ENCODE measurements around the gene TIPARP.

The TIPARP gene

DNA sequence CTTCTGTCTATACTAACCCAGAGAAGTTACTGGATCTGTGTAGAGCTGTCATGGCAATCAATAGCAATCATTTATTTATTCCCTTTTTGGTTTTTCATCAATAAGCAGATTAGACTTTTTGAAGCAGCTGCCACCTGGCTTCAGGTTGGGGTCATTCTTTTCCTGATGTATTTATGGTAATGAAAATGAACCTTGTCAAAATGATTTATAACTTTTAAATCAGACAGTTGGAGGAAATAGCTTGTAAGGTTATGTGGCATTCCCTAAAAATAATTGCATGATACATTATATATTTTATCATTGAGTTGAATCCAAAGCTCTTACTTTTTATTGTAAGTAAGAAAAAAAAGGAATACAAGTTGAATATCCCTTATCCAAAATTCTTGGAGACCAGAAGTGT, 8.6 kb downstream of the TIPARP start:
- CTCF ChIA-PET: interaction anchor here (0.6 to 0.7 kb wide), 2 partner anchors 134 to 302 kb away, joined by 3 read pairs; no protein-coding TSS in a partner anchor

GRCh38 chr3:156685198-156685597, 10.8 kb downstream of the TIPARP start:
- Histone ChIP-seq H3K36me3 (ENCODE audit: control insufficient read depth in 2 of 2, insufficient read depth in 1 of 2, low read length in 2 of 2) (peaks cover 0 to 5% of the 10 kb centered on the region in 2 experiments; a peak in 1 of 3 replicates), H3K4me3 (ENCODE audit: low read depth, low read length) (no peak overlapping the region), H3K27ac (ENCODE audit: extremely low read depth, low read depth, low read length) (no peak overlapping the region), H3K9me3 (ENCODE audit: control insufficient read depth, insufficient read depth, low read depth, low read length) (no peaks in the 10 kb centered on the region), H3K4me1 (ENCODE audit: control insufficient read depth, insufficient read depth, low read length) (peaks cover 14% of the 10 kb centered on the region)
- ChIA-PET POLR2A (interaction anchor here (1.4 kb wide), 1 partner anchor 9 kb away, joined by 5 read pairs; no protein-coding TSS in a partner anchor), CTCF (interaction anchor here (0.7 to 1.5 kb wide), 2 partner anchors 397 to 452 kb away, joined by 3 read pairs; no protein-coding TSS in a partner anchor)
- TF ChIP-seq ZFP41 (tag by site-specific recombination; IDR thresholded peaks at IDR 0.05; ENCODE audit: borderline replicate concordance): no peak
- TF ChIP-seq ZBTB8A (tag by site-specific recombination; IDR thresholded peaks at IDR 0.05): no peak
- no peak for TF ChIP-seq ZNF707 (tag by site-specific recombination; IDR thresholded peaks at IDR 0.05)
- no peak for TF ChIP-seq ZNF341 (tag by site-specific recombination; IDR thresholded peaks at IDR 0.05; ENCODE audit: low read depth)
- no peak for TF ChIP-seq ZNF426 (tag by site-specific recombination; IDR thresholded peaks at IDR 0.05)
- peak; percentile 73; the same call in 1 of the 2 replicates for TF ChIP-seq PRDM1 (tag by site-specific recombination; IDR thresholded peaks at IDR 0.05)
- TF ChIP-seq ZNF529 (tag by site-specific recombination; IDR thresholded peaks at IDR 0.05; ENCODE audit: insufficient replicate concordance): no peak

More for the DNA sequence above, 8.6 kb downstream of the TIPARP start:
- no peak overlapping the region for H3K4me3 ChIP-seq (ENCODE audit: low read depth, low read length)
- no peak for TF ChIP-seq SETDB1 (IDR thresholded peaks at IDR 0.05; ENCODE audit: insufficient read length, low read length)
- no peak for TF ChIP-seq ZNF274 (IDR thresholded peaks at IDR 0.05; ENCODE audit: low read length)
- no peak for TF ChIP-seq ZNF274 (tag by site-specific recombination; IDR thresholded peaks at IDR 0.05; ENCODE audit: borderline replicate concordance)
- TF ChIP-seq ZNF600 (tag by site-specific recombination; IDR thresholded peaks at IDR 0.05): no peak
- no peak for TF ChIP-seq ZNF248 (tag by site-specific recombination; IDR thresholded peaks at IDR 0.05)
- no peak for TF ChIP-seq OSR2 (tag by site-specific recombination; IDR thresholded peaks at IDR 0.05)
- no peak for TF ChIP-seq ZNF837 (tag by site-specific recombination; IDR thresholded peaks at IDR 0.05)
- TF ChIP-seq ZNF37A (tag by site-specific recombination; IDR thresholded peaks at IDR 0.05): no peak
- TF ChIP-seq ZNF341 (tag by site-specific recombination; IDR thresholded peaks at IDR 0.05; ENCODE audit: low read depth): no peak
- TF ChIP-seq ZNF404 (tag by site-specific recombination; IDR thresholded peaks at IDR 0.05): no peak
- TF ChIP-seq, protein P1, sequence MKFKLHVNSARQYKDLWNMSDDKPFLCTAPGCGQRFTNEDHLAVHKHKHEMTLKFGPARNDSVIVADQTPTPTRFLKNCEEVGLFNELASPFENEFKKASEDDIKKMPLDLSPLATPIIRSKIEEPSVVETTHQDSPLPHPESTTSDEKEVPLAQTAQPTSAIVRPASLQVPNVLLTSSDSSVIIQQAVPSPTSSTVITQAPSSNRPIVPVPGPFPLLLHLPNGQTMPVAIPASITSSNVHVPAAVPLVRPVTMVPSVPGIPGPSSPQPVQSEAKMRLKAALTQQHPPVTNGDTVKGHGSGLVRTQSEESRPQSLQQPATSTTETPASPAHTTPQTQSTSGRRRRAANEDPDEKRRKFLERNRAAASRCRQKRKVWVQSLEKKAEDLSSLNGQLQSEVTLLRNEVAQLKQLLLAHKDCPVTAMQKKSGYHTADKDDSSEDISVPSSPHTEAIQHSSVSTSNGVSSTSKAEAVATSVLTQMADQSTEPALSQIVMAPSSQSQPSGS (tag by site-specific recombination; IDR thresholded peaks at IDR 0.05; ENCODE audit: low read depth): no peak
- no peak for TF ChIP-seq REPIN1 (tag by site-specific recombination; IDR thresholded peaks at IDR 0.05; ENCODE audit: low read depth)
- TF ChIP-seq, protein P2, sequence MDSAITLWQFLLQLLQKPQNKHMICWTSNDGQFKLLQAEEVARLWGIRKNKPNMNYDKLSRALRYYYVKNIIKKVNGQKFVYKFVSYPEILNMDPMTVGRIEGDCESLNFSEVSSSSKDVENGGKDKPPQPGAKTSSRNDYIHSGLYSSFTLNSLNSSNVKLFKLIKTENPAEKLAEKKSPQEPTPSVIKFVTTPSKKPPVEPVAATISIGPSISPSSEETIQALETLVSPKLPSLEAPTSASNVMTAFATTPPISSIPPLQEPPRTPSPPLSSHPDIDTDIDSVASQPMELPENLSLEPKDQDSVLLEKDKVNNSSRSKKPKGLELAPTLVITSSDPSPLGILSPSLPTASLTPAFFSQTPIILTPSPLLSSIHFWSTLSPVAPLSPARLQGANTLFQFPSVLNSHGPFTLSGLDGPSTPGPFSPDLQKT (IDR thresholded peaks at IDR 0.05; ENCODE audit: borderline replicate concordance, low read depth, low read length): no peak
- TF ChIP-seq ZEB2 (tag by site-specific recombination; IDR thresholded peaks at IDR 0.05): no peak
- no peak for TF ChIP-seq ZNF266 (tag by site-specific recombination; IDR thresholded peaks at IDR 0.05; ENCODE audit: low read depth)
- TF ChIP-seq, protein P3, sequence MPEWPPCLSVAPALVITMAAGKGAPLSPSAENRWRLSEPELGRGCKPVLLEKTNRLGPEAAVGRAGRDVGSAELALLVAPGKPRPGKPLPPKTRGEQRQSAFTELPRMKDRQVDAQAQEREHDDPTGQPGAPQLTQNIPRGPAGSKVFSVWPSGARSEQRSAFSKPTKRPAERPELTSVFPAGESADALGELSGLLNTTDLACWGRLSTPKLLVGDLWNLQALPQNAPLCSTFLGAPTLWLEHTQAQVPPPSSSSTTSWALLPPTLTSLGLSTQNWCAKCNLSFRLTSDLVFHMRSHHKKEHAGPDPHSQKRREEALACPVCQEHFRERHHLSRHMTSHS (tag by site-specific recombination; IDR thresholded peaks at IDR 0.05): no peak
- H3K36me3 ChIP-seq (ENCODE audit: control insufficient read depth in 2 of 2, insufficient read depth in 1 of 2, low read length in 2 of 2): peaks cover 0 to 24% of the 10 kb centered on the region in 2 experiments; a peak in 1 of 3 replicates
- POLR2A ChIA-PET: interaction anchor here (1.3 kb wide), 1 partner anchor 9 kb away, joined by 4 read pairs; the partner anchor contains the start of gene TIPARP
- H3K9me3 ChIP-seq (ENCODE audit: control insufficient read depth, insufficient read depth, low read depth, low read length): no peaks in the 10 kb centered on the region
- H3K27ac ChIP-seq (ENCODE audit: extremely low read depth, low read depth, low read length): no peak overlapping the region
- peaks cover 13% of the 10 kb centered on the region for H3K4me1 ChIP-seq (ENCODE audit: control insufficient read depth, insufficient read depth, low read length)

All from HEK293 (cell line).